ENCODE data around the gene ENPP7. TPM values are rescaled to one million over a fixed set of nuclear protein-coding genes. Genes with fewer than 3 reads are reported as not detected.

ENPP7 gene
- polyA plus RNA-seq, 3 donors: not detected

DNA sequence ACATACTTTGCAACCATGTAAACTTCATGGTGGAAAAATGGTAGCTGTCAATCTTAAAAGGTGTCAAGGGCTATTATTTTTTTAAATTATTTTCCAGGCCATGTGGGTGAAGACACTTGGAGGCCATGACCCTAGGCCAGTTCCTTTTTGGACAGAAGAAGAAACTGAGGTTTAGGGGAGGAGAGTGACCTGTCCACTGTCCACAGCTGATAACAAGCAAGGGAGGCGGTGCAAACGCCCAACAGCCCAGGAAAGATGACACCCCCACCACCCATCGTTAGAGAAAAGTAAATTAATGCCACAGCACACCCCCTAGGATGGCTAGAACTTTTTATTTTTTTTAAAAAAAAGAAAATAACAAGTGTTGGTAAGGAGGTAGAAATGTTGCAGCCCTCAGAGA, 19.2 kb downstream of the ENPP7 start:
- H3K79me2 ChIP-seq (ENCODE audit: insufficient read depth, low read length): no peaks in the 10 kb centered on the region
- intact Hi-C loops (cut with micrococcal nuclease): no loop called here
- H3K4me3 Mint-ChIP-seq: peak overlapping the region in 1 of 2 donors; percentile 63
- no peak overlapping the region for H3K27ac Mint-ChIP-seq
- no peak for DNase-seq
- no peak overlapping the region for H3K4me3 ChIP-seq (replicated peaks in 1 of 3; ENCODE audit: low read depth in 2 of 3, low read length in 3 of 3)
- H3K36me3 Mint-ChIP-seq: no peaks in the 10 kb centered on the region
- H3K9me3 ChIP-seq (replicated peaks in 1 of 2; ENCODE audit: control insufficient read depth in 1 of 2, insufficient read depth in 1 of 2, low read length in 2 of 2): no peaks in the 10 kb centered on the region
- no peaks in the 10 kb centered on the region for H4K20me1 ChIP-seq (ENCODE audit: insufficient read depth, low read length)
- peaks cover 0 to 9% (median 4%) of the 10 kb centered on the region in 7 donors for H3K9me3 Mint-ChIP-seq
- H3K4me1 Mint-ChIP-seq: peaks cover 12% of the 10 kb centered on the region
- peaks cover 65 to 82% (median 79%) of the 10 kb centered on the region in 3 donors for H3K27me3 Mint-ChIP-seq (ENCODE audit: low read depth in 3 of 3)
- no peak overlapping the region for H3K27ac ChIP-seq (ENCODE audit: low read depth in 1 of 2, low read length in 2 of 2)
- H3K36me3 ChIP-seq (replicated peaks in 1 of 2; ENCODE audit: control insufficient read depth in 1 of 2, insufficient read depth in 2 of 2, low read length in 2 of 2): no peaks in the 10 kb centered on the region
- no peak overlapping the region for H2AFZ ChIP-seq (ENCODE audit: insufficient read depth, low read depth, low read length, poor library complexity, severe bottlenecking)
- peaks cover 0 to 6% of the 10 kb centered on the region in 2 donors for H3K4me1 ChIP-seq (ENCODE audit: control insufficient read depth in 1 of 2, insufficient read depth in 2 of 2, low read length in 2 of 2)
- H3K9ac ChIP-seq (ENCODE audit: insufficient read depth, low read length, poor library complexity, severe bottlenecking): no peak overlapping the region
- no peak for TF ChIP-seq CTCF (IDR thresholded peaks at IDR 0.05)
- H3K27me3 ChIP-seq (ENCODE audit: control insufficient read depth in 2 of 2, insufficient read depth in 2 of 2, low read length in 2 of 2): peaks cover 42 to 70% of the 10 kb centered on the region in 2 donors
- H3K4me2 ChIP-seq (replicated peaks; ENCODE audit: extremely low read depth, low read length, poor library complexity, severe bottlenecking): no peak overlapping the region
- WGBS (ENCODE audit: insufficient coverage): no CpG with 5 or more reads among the region's 3 CpGs

GRCh38 chr17:79750650-79751545, 20.2 kb downstream of the ENPP7 start:
- Histone ChIP-seq H3K9ac (ENCODE audit: insufficient read depth, low read length, poor library complexity, severe bottlenecking) (no peak overlapping the region), H4K20me1 (ENCODE audit: insufficient read depth, low read length) (no peaks in the 10 kb centered on the region), H3K4me1 (ENCODE audit: control insufficient read depth in 1 of 2, insufficient read depth in 2 of 2, low read length in 2 of 2) (peaks cover 0 to 1% of the 10 kb centered on the region in 2 donors), H3K27ac (ENCODE audit: low read depth in 1 of 2, low read length in 2 of 2) (no peak overlapping the region), H3K36me3 (replicated peaks in 1 of 2; ENCODE audit: control insufficient read depth in 1 of 2, insufficient read depth in 2 of 2, low read length in 2 of 2) (no peaks in the 10 kb centered on the region), H3K4me2 (replicated peaks; ENCODE audit: extremely low read depth, low read length, poor library complexity, severe bottlenecking) (no peak overlapping the region), H3K4me3 (replicated peaks in 1 of 3; ENCODE audit: low read depth in 2 of 3, low read length in 3 of 3) (no peak overlapping the region), H3K27me3 (ENCODE audit: control insufficient read depth in 2 of 2, insufficient read depth in 2 of 2, low read length in 2 of 2) (peaks cover 42 to 63% of the 10 kb centered on the region in 2 donors), H2AFZ (ENCODE audit: insufficient read depth, low read depth, low read length, poor library complexity, severe bottlenecking) (no peak overlapping the region), H3K9me3 (replicated peaks in 1 of 2; ENCODE audit: control insufficient read depth in 1 of 2, insufficient read depth in 1 of 2, low read length in 2 of 2) (no peaks in the 10 kb centered on the region), H3K79me2 (ENCODE audit: insufficient read depth, low read length) (no peaks in the 10 kb centered on the region)
- no peak for DNase-seq
- peaks cover 56 to 73% (median 70%) of the 10 kb centered on the region in 3 donors for H3K27me3 Mint-ChIP-seq (ENCODE audit: low read depth in 3 of 3)
- no peaks in the 10 kb centered on the region for H3K36me3 Mint-ChIP-seq
- H3K4me1 Mint-ChIP-seq: peaks cover 8% of the 10 kb centered on the region
- H3K9me3 Mint-ChIP-seq: peaks cover 0 to 9% (median 4%) of the 10 kb centered on the region in 7 donors
- intact Hi-C loops (cut with micrococcal nuclease): no loop called here
- no peak for TF ChIP-seq CTCF (IDR thresholded peaks at IDR 0.05)
- H3K27ac Mint-ChIP-seq: no peak overlapping the region
- 92% methylated on average over 2 of the region's 13 CpGs for WGBS (ENCODE audit: insufficient coverage)
- H3K4me3 Mint-ChIP-seq: peak overlapping the region in 1 of 2 donors; percentile 64
